HG02678 (cell line): Measurements from ENCODE around the gene UBC.
"Not testable (repeated sequence)": the region's sequence is repeated elsewhere in the genome, so short reads cannot be mapped to it uniquely, and the experiment has no call there.

ENCODE experiments used
- ATAC-seq: cut with Tn5 transposase; IDR thresholded peaks from one replicate; pipeline ENCODE4 v1.9.1; 2021; ENCODE audit warnings: mild to moderate bottlenecking, moderate library complexity; ENCODE audit not compliant: unreplicated experiment

Gene UBC

GRCh38 chr12:124887766-124888165, 26.7 kb downstream of the UBC start:
- ATAC-seq: not testable (repeated sequence)

- ATAC-seq: peak; percentile 93
These were observed 29.6 kb downstream of the UBC start for GRCh38 chr12:124884587-124885438.

DNA sequence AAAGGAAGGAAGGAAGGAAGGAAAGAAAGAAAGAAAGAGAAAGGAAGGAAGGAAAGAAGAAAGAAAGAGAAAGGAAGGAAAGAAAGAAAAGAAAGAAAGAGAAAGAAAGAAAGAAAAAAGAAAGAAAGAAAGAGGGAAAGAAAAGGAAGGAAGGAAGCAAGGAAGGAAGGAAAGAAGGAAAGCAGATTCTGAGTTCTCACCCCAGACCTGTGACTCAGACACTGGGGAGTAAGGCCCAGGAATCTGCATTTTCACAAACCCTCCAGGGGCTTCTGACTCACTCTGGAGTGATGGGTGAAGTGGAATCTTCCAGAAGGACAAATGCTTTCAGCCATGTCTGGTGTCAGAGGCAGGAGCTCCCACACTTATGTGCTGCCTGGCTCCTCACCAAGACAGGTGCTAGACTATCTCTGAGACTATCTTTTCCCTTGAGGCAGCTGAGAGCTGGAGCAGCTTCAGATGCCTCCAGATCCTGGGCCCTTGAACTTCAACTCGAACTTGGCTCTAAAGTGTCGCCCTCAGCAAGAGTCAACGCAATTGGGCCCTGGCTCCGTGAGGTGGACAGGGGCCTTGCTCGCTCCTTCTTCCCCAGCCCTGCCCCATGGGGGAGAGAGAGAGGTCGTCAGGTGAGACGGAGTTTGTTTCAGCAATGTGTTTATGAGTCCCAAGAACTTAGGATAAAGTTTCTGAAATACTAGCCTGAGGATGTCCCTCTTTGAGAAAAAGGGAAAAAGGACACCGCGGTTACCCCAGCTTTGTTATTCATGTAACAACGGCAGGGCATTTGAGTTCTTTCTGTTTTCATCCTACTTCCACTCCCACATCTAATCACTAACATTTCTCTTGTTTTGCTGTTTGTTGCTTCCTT, 31.0 kb downstream of the UBC start:
- no peak for ATAC-seq

GRCh38 chr12:124881123-124881522, 33.3 kb downstream of the UBC start:
- ATAC-seq: no peak

GRCh38 chr12:124880335-124880734, 34.1 kb downstream of the UBC start:
- not testable (repeated sequence) for ATAC-seq

- ATAC-seq: no peak
These were observed 35.5 kb downstream of the UBC start for GRCh38 chr12:124878795-124879516.

- ATAC-seq: no peak
These were observed 37.0 kb downstream of the UBC start for GRCh38 chr12:124877423-124877822.

DNA sequence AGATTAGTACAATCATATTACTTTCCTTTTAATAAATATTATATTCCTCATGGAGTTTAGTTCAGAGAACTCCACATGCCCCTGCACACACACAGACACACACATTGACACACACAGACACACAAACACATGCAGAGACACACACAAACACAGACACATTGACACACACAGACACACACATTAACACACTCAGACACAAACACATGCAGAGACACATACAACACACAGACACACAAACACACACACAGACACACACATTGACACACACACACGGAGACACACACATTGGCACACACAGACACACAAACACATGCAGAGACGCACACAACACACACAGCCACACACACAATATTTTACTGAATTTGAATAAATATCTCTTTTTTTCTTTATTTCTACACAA, 38.3 kb downstream of the UBC start:
- ATAC-seq: no peak

GRCh38 chr12:124875803-124876132, 38.7 kb downstream of the UBC start:
- ATAC-seq: no peak

GRCh38 chr12:124874988-124875802, 39.3 kb downstream of the UBC start:
- ATAC-seq: no peak

GRCh38 chr12:124874188-124874587, 40.3 kb downstream of the UBC start:
- no peak for ATAC-seq

GRCh38 chr12:124872068-124872719, 42.3 kb downstream of the UBC start:
- no peak for ATAC-seq

GRCh38 chr12:124871297-124871696, 43.2 kb downstream of the UBC start:
- no peak for ATAC-seq

DNA sequence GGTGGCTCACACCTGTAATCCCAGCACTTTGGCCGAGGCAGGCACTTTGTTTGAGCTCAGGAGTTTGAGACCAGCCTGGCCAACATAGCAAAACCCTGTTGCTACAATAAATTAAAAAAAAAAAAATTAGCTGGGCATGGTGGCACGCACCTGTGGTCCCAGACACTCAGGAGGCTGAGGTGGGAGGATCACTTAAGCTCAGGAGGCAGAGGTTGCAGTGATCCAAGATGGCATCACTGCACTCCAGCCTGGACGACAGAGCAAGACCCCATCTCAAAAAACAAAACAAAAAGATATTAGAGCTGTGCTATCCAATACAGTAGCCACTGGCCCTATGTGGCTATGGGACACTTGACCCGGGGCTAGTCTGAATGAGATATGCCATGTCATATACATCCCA, 43.9 kb downstream of the UBC start:
- no peak for ATAC-seq

- peak; percentile 63 for ATAC-seq
These were observed 45.3 kb downstream of the UBC start for GRCh38 chr12:124869059-124869665.

DNA sequence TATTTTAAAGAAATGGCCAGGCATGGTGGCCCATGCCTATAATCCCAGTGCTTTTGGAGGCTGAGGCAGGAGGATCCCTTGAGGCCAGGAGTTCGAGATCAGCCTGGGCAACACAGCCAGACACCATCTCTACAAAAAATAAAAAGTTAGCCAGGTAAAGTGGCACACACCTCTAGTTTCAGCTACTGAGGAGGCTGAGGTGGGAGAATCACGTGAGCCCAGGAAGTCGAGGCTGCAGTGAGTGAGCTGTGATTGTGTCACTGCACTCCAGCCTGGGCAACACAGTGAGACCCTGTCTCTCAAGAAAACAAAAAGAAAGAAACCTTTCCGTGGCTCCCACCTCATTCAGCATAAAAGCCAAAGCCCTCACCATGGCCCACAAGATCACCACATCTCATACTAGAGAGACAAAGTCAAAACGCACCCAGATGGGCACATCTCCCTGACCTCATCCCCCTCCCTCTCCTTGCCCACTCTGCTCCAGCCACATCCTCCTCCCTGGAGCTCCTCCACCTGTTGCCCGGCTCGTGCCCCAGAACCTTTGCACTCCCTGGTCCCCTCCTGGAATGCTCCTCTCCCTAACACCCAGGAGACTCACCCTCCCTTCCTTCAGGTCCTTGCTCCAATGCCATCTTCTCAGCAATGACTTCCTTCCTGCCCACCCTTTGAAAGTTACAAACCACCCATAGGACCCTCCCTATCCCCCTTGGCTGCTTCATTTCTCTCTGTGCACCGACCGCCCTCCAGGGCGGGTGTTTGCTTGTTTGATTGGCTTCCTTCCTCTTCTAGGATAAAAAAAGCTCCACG, 46.0 kb downstream of the UBC start:
- ATAC-seq: no peak

DNA sequence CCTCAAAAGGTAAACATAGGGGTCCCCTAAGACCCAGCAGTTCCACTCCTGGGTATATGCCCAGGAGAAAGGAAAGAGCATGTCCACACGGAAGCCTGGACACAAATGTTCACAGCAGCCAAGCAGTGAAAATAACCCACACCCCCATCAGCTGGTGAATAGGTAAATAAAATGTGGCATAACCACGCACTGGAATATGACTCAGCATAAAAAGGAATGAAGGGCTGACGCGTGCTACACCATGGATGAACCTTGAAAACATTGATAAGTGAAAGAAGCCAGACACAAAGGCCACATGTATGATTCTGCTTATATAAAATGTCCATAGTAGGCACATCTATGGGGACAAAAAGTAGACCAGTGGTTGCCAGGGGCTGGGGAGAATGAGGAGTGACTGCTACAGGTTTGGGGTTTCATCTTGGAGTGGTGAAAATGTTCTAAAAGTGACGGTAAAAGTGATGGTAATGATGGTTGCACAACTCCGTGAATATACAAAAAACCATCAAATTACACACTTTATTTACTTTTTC, 47.0 kb downstream of the UBC start:
- no peak for ATAC-seq

GRCh38 chr12:124866883-124867400, 47.5 kb downstream of the UBC start:
- ATAC-seq: no peak
